Activated naive CD8-positive, alpha-beta T cell (primary cell): ENCODE results near the gene CHI3L1.

Source experiments
- H3K27ac Mint-ChIP-seq: one replicate; pipeline ENCODE4 v1.8.0; 2021; ENCODE audit warnings: mixed read lengths
- H3K27me3 Mint-ChIP-seq: one replicate; pipeline ENCODE4 v1.8.0; 2021; ENCODE audit warnings: mixed read lengths
- H3K36me3 Mint-ChIP-seq: one replicate; pipeline ENCODE4 v1.8.0; 2021; ENCODE audit warnings: mixed read lengths
- H3K4me1 Mint-ChIP-seq: one replicate; pipeline ENCODE4 v1.8.0; 2021; ENCODE audit warnings: low read depth, mixed read lengths
- H3K4me3 Mint-ChIP-seq: one replicate; pipeline ENCODE4 v1.8.0; 2021; ENCODE audit warnings: mild to moderate bottlenecking, mixed read lengths
- H3K9me3 Mint-ChIP-seq: one replicate; pipeline ENCODE4 v1.8.0; 2021; ENCODE audit warnings: low read depth, mixed read lengths

Gene CHI3L1

DNA sequence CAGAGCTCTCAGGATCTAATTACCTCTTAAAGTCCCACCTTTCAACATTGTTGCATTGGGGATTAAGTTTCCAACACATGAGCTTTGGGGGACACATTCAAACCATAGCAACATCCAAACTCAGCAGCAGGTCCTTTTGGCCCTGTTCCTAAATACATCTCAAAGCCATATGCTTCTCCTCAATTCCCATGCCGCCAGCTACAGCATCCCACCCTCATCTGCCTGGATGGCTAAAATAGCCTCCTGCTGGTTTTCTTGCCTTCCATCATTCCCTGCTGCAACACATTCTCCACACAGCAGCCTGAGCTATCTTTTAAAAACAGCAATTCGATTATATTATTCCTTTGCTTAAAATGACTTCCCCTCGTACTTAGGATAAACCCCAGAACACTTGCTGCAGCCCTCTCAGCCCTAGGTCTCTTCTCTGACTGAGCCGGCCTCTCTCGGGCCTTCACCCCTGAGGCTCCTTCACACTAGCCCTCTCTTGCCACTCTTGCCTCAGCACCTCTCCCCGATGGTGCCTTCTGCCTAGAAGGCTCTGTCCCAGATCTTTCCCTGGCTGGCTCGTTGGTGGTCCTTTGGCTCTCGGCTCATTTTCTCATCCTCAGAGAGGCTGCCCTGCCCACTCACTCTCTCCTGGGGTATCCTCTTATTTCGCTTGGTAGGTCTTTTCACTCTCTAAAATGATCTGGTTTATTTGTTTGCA lies 27.4 kb downstream of the CHI3L1 start:
- Mint-ChIP-seq H3K4me1 (no peaks in the 10 kb centered on the region), H3K36me3 (no peaks in the 10 kb centered on the region), H3K4me3 (no peak overlapping the region), H3K27ac (no peak overlapping the region), H3K9me3 (no peaks in the 10 kb centered on the region), H3K27me3 (peaks cover 2% of the 10 kb centered on the region)

DNA sequence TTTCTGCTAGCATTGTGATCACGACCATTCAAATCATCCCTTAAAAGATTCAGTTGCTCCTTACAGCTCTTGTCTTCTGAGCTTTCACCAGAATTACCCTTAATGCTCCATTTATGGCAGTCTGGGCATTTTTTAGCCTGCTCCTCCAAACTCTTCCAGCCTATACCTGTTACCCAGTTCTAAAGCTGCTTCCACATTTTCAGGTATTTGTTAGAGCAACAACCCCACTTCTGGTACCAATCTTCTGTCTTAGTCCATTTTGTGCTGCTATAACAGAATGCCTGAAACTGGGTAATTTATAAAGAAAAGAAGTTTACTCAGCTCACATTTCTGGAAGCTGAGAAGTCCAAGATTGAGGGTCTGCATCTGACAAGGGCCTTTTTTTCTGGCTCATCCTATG lies 28.1 kb downstream of the CHI3L1 start:
- no peak overlapping the region for H3K27ac Mint-ChIP-seq
- H3K4me1 Mint-ChIP-seq, result no peaks in the 10 kb centered on the region
- no peaks in the 10 kb centered on the region for H3K9me3 Mint-ChIP-seq
- H3K4me3 Mint-ChIP-seq, result no peak overlapping the region
- peaks cover 1% of the 10 kb centered on the region for H3K27me3 Mint-ChIP-seq
- H3K36me3 Mint-ChIP-seq, result no peaks in the 10 kb centered on the region

DNA sequence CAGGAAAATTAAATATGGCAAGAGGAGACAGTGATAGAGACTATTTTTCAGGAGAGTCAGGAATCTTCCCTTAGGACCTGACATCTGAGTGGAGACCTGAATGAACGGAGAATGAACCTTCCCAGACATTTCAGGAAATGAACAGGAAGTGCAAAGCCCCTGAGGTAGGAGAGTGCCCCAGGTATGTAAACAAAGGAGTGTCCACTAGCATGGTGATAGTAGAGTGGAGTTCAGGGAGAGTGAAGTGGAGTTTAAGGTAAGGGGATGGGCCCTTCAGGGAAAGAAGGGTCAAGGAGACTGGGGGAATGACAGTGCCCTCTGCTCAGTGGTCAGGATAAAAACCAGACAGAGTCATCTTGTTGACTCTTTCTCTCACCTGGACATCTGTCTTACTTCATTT lies 30.2 kb downstream of the CHI3L1 start:
- H3K9me3 Mint-ChIP-seq, result no peaks in the 10 kb centered on the region
- no peak overlapping the region for H3K4me3 Mint-ChIP-seq
- no peak overlapping the region for H3K27ac Mint-ChIP-seq
- no peaks in the 10 kb centered on the region for H3K36me3 Mint-ChIP-seq
- H3K27me3 Mint-ChIP-seq, result peaks cover 1% of the 10 kb centered on the region
- H3K4me1 Mint-ChIP-seq, result no peaks in the 10 kb centered on the region

GRCh38 chr1:203153989-203154821 lies 32.3 kb downstream of the CHI3L1 start:
- Mint-ChIP-seq H3K36me3 (no peaks in the 10 kb centered on the region), H3K9me3 (no peaks in the 10 kb centered on the region), H3K27ac (no peak overlapping the region), H3K4me1 (no peaks in the 10 kb centered on the region), H3K27me3 (peaks cover 1% of the 10 kb centered on the region), H3K4me3 (no peak overlapping the region)

DNA sequence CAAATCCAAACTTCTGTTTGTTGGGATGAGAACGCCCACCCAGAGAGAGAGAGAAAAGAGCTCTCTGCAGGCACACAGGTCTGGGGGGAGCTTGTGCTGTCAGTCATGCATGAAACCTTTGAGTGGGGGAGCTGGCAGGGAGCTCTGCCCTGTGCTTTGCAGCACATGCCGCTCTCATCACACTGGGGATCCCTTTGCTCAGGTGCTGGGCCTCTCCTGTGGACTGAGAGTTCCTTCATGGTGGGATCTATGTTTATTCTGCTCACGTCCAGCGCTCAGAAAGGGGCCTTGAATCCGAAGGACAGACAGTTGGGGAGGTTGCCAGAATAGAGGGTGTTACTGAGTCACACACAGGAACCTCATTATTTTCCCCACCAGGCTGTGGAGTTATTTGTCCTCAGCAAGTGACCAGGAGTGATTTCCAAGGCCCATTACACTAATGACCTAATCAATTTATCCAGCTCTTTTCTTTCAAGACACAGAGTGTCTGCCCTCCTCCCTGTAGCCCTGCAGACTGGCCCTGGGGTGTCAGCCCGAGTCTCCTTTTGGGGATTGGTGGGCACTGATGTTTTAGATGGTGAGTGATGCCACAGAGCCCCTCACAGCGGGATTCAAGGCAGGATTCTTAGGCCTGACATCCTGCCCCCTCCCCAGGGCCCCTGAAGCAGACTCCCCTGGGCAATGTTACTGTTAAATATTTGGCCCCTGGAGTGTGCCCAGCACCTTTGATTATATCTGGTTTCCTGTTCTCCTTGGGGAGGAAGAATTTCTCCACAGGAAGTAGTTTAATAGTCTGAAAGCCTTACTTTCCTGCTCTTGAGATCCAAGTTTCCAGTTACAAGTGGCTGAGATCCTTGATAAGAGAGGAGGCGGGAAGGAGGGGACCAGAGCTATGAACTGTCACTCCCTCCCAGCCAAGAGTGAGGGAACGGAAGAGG lies 33.2 kb downstream of the CHI3L1 start:
- no peaks in the 10 kb centered on the region for H3K36me3 Mint-ChIP-seq
- H3K4me1 Mint-ChIP-seq, result no peaks in the 10 kb centered on the region
- H3K9me3 Mint-ChIP-seq, result no peaks in the 10 kb centered on the region
- H3K27me3 Mint-ChIP-seq, result peaks cover 1% of the 10 kb centered on the region
- H3K27ac Mint-ChIP-seq, result no peak overlapping the region
- H3K4me3 Mint-ChIP-seq, result no peak overlapping the region

DNA sequence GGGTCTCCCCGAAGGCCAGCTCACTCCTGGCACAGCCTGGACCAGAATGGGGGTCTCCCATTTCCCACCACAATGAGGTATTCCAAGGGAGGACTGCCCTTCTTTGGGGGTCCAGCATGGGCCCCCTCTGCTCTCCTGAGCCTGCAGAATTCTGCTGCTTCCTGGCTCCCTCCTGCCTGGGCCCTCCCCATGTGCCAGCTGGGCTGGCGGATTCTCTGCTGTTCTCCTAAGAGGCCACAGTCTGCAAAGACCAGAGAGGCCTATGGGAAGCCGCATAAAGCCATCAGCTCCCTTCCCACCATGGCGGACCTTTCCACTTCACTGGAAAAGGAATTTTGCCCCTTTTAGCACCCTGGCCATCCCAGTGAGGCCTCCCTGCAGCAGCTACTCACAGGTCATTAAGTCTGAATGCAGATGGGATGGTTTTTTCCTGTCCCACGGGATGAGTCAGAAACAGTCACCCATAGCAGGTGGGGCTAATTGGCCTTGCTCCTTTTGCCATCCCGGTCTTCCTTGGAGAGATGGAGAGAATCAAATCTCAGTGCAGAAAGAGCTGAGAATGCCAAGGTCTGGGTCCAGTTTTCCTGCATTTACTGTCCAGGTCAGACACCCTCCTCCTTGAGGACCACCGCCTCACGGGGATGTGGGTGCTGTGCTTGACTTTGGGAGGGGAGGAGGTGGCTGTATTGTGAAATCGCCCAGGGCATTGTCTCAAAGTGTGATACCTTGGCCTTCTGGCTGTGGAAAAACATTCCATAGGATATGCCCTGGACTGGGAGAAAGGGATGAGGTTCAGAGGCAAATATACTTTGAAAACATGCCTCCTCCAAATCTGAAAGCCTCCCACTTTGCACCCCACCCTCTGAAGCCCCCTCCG lies 34.1 kb downstream of the CHI3L1 start:
- Mint-ChIP-seq H3K4me1 (no peaks in the 10 kb centered on the region), H3K27ac (no peak overlapping the region), H3K4me3 (no peak overlapping the region), H3K36me3 (no peaks in the 10 kb centered on the region), H3K27me3 (peaks cover 1% of the 10 kb centered on the region), H3K9me3 (no peaks in the 10 kb centered on the region)

DNA sequence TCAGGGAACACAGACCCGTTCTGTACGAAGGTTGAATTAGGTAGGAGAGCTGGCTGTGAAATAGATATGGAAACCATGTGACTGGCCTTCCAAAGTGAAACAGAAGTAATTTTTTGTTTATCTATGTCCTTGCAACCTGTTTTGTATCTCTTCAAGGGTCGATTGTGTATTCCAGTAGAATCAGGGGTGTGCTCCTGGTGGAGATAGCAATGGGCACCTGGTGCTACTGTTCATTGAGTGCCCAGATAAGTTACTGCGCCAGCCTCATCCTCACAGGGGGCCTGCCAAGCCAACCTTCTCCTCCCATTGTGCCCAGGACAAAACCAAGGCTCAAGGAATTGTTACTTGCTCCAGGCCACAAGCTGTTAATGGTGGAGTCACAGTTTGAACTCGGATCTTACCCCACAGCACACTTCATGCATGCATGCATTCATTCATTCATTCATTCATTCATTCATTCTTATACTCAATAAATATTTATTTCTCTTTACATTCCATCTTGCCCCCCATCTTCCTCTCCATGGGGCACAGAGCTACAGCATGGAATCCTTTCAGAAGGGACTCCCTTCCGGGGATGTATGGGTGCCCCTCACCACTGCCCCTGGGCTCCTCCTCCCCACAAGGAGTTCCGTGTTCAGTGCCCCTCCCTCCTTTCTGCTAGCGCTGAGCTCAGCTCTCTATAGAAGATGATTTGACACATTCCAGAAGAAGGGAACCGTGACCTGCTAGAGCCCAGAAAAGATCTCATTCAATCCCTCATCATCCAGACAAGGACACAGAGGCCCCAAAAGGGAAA lies 34.9 kb downstream of the CHI3L1 start:
- Mint-ChIP-seq H3K27ac (no peak overlapping the region), H3K36me3 (no peaks in the 10 kb centered on the region), H3K4me3 (no peak overlapping the region), H3K27me3 (peaks cover 1% of the 10 kb centered on the region), H3K4me1 (no peaks in the 10 kb centered on the region), H3K9me3 (no peaks in the 10 kb centered on the region)

DNA sequence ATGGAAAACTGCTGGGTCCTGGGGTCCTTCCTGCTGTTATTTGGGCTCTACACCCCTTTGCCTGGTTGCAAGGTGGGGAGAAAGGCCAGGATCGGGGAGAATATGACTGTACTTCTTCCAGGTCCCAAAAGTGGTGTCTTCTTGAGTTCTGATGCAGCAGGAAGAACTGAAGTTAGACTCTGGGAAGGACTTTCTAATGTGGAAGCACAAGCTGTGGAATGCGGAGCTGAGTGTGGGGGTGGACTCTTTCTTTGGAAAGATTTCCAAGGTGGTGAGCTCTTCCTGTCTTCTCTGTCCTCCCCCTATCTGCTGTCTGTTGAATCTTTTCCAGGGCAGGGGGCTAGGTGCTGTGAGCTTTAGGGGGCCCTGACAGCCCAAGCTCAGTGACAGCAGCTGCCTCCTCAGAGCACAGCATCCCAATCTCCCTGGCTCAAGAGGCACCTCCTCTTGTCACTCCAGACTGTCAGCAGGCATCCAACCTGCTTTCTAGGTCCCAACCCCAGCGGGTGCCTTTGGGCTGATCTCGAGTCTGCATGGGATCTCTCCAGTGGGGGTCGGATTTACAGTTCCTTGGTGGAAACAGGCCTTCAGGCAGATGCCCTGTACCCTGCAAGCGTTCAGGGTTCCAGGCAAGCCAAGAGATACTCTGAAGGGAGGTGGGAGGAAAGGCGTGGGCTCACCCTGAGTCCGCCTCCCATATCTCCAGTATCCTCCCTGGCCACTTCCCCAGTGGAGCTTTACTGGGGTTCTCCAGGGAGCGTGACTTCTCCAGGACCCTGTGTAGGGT lies 35.8 kb downstream of the CHI3L1 start:
- Mint-ChIP-seq H3K27me3 (no peaks in the 10 kb centered on the region), H3K4me3 (no peak overlapping the region), H3K4me1 (no peaks in the 10 kb centered on the region), H3K9me3 (no peaks in the 10 kb centered on the region), H3K36me3 (no peaks in the 10 kb centered on the region), H3K27ac (no peak overlapping the region)

- Mint-ChIP-seq H3K27ac (no peak overlapping the region), H3K9me3 (no peaks in the 10 kb centered on the region), H3K4me3 (no peak overlapping the region), H3K27me3 (no peaks in the 10 kb centered on the region), H3K36me3 (no peaks in the 10 kb centered on the region), H3K4me1 (no peaks in the 10 kb centered on the region)
Observed at GRCh38 chr1:203149188-203149840, 37.2 kb downstream of the CHI3L1 start.

DNA sequence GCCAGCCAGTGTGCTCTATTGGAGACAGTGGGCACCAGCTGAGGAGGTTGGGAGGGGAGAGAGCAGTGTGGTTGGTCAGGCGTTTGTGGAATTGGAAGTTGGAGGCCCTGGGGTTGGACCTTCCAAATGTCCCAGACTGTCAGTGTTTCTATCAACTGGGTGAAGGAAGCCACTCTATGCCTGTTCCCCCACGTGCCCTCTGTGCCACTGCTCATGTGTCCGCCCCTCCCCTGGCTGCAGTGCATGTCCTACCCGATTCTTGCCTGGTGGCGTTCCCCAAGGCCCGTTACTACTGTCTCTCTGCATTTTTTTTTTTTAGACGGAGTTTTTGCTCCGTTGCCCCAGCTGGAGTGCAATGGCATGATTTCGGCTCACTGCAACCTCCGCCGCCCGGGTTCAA lies 37.9 kb downstream of the CHI3L1 start:
- no peaks in the 10 kb centered on the region for H3K27me3 Mint-ChIP-seq
- H3K4me3 Mint-ChIP-seq, result no peak overlapping the region
- peaks cover 2% of the 10 kb centered on the region for H3K36me3 Mint-ChIP-seq
- no peaks in the 10 kb centered on the region for H3K4me1 Mint-ChIP-seq
- no peaks in the 10 kb centered on the region for H3K9me3 Mint-ChIP-seq
- H3K27ac Mint-ChIP-seq, result no peak overlapping the region

DNA sequence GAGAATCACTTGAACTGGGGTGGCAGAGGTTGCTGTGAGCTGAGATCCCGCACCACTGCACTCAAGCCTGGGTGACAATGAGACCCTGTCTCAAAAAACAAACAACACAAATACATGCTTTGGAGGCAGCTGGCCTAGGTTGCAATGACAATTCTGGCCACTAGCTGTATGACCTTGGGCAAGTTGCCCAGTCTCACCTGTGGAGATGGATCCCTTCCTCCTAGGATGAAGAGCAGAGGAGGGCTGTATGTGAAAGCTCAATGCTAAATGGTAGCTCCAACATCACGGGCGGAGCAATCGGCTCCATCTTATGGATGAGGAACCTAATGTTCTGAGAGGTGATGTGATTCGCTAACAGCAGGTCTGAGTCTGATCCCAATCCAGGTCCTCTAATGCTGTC lies 38.4 kb downstream of the CHI3L1 start:
- H3K9me3 Mint-ChIP-seq, result no peaks in the 10 kb centered on the region
- H3K27me3 Mint-ChIP-seq, result no peaks in the 10 kb centered on the region
- no peak overlapping the region for H3K27ac Mint-ChIP-seq
- no peak overlapping the region for H3K4me3 Mint-ChIP-seq
- peaks cover 2% of the 10 kb centered on the region for H3K36me3 Mint-ChIP-seq
- H3K4me1 Mint-ChIP-seq, result no peaks in the 10 kb centered on the region

GRCh38 chr1:203147376-203147775 lies 39.1 kb downstream of the CHI3L1 start:
- H3K36me3 Mint-ChIP-seq, result peaks cover 2% of the 10 kb centered on the region
- no peak overlapping the region for H3K27ac Mint-ChIP-seq
- H3K9me3 Mint-ChIP-seq, result no peaks in the 10 kb centered on the region
- no peak overlapping the region for H3K4me3 Mint-ChIP-seq
- H3K4me1 Mint-ChIP-seq, result no peaks in the 10 kb centered on the region
- H3K27me3 Mint-ChIP-seq, result no peaks in the 10 kb centered on the region

GRCh38 chr1:203146537-203146936 lies 40.0 kb downstream of the CHI3L1 start:
- Mint-ChIP-seq H3K4me1 (no peaks in the 10 kb centered on the region), H3K4me3 (no peak overlapping the region), H3K27me3 (peaks cover 3% of the 10 kb centered on the region), H3K36me3 (peaks cover 2% of the 10 kb centered on the region), H3K27ac (no peak overlapping the region), H3K9me3 (no peaks in the 10 kb centered on the region)
